IMR-90 (cell line): ENCODE data around the gene DNAJC11. TPM values are rescaled to one million over a fixed set of nuclear protein-coding genes. Genes with fewer than 3 reads are reported as not detected.

Experiments
- ATAC-seq: fragments of 200-7000 bp; cut with Tn5 transposase; 2 replicates; pipeline ENCODE4 v1.9.1; 2020; ENCODE audit warnings: low read depth, mild to moderate bottlenecking, moderate library complexity
- BruUV-seq: library from RNA; stranded (reverse); fragments of 400-500 nt; replicated peaks from 2 replicates; lab custom pipeline; 2021; lab: Mats Ljungman, UMichigan
- CTCF ChIA-PET: fragments of 300-600 bp; formaldehyde crosslinking; extraction: SDS; loops from one replicate; lab custom pipeline; 2021; ENCODE audit warnings: antibody characterized with exemption; lab: Yijun Ruan, JAX
- POLR2A ChIA-PET: fragments of 300-600 bp; sonication (Branson Sonifier 250); formaldehyde crosslinking; loops from one replicate; lab custom pipeline; 2022; ENCODE audit warnings: antibody characterized with exemption; ENCODE audit not compliant: unreplicated experiment; lab: Charles Lee
- DNase-seq: peaks from one replicate; pipeline ENCODE4 v3.0.0; 2013
- H2AFZ ChIP-seq: replicated peaks from 2 replicates; pipeline ENCODE3; 2013; ENCODE audit warnings: low read length, mild to moderate bottlenecking; ENCODE audit not compliant: poor library complexity
- H2AK5ac ChIP-seq: 2 replicates; pipeline ENCODE4 v1.6.1; 2013; ENCODE audit warnings: low read depth, low read length, inconsistent platforms
- H2AK9ac ChIP-seq: replicated peaks from 2 replicates; pipeline ENCODE3; 2013; ENCODE audit warnings: mild to moderate bottlenecking, low read depth, low read length, moderate library complexity; ENCODE audit not compliant: poor library complexity
- H2BK120ac ChIP-seq: 2 replicates; pipeline ENCODE4 v1.6.1; 2013; ENCODE audit warnings: low read depth, low read length, inconsistent platforms
- H2BK15ac ChIP-seq: 3 replicates; pipeline ENCODE4 v1.6.1; 2013; ENCODE audit warnings: low read depth, low read length, inconsistent platforms
- H2BK20ac ChIP-seq: 2 replicates; pipeline ENCODE4 v1.6.1; 2013; ENCODE audit warnings: low read depth, mild to moderate bottlenecking, inconsistent platforms, low read length, moderate library complexity
- H2BK5ac ChIP-seq: 2 replicates; pipeline ENCODE4 v1.6.1; 2013; ENCODE audit warnings: mild to moderate bottlenecking, low read depth, low read length, inconsistent platforms; ENCODE audit not compliant: poor library complexity, severe bottlenecking
- H3K14ac ChIP-seq: replicated peaks from 2 replicates; pipeline ENCODE4 v1.6.1; 2013; ENCODE audit warnings: low read depth, low read length, inconsistent platforms
- H3K18ac ChIP-seq: 2 replicates; pipeline ENCODE4 v1.6.1; 2013; ENCODE audit warnings: low read depth, low read length, control low read depth
- H3K23ac ChIP-seq: 2 replicates; pipeline ENCODE4 v1.6.1; 2013; ENCODE audit warnings: low read depth, low read length, inconsistent platforms
- H3K27ac ChIP-seq: 2 replicates; pipeline ENCODE4 v1.5.1; 2013; ENCODE audit warnings: mild to moderate bottlenecking, control low read depth, low read length; ENCODE audit not compliant: insufficient read depth
- H3K27me3 ChIP-seq: 2 replicates; pipeline ENCODE4 v1.6.1; 2013; ENCODE audit warnings: low read length; ENCODE audit not compliant: control insufficient read depth, insufficient read depth
- H3K36me3 ChIP-seq: 2 replicates; pipeline ENCODE4 v1.6.1; 2013; ENCODE audit warnings: low read length, mixed read lengths; ENCODE audit not compliant: control insufficient read depth, insufficient read depth
- H3K4ac ChIP-seq: 2 replicates; pipeline ENCODE4 v1.6.1; 2013; ENCODE audit warnings: low read depth, low read length, inconsistent platforms
- H3K4me1 ChIP-seq: 2 replicates; pipeline ENCODE4 v1.6.1; 2013; ENCODE audit warnings: low read length, mixed read lengths; ENCODE audit not compliant: control insufficient read depth, insufficient read depth
- H3K4me2 ChIP-seq: 2 replicates; pipeline ENCODE4 v1.6.1; 2013; ENCODE audit warnings: low read depth, mild to moderate bottlenecking, control low read depth, low read length, moderate library complexity
- H3K4me3 ChIP-seq: 2 replicates; pipeline ENCODE4 v1.5.1; 2013; ENCODE audit warnings: low read depth, mild to moderate bottlenecking, control low read depth, low read length, moderate library complexity; ENCODE audit not compliant: insufficient read depth
- H3K56ac ChIP-seq: 2 replicates; pipeline ENCODE4 v1.6.1; 2013; ENCODE audit warnings: low read length, inconsistent platforms; ENCODE audit not compliant: insufficient read depth; ENCODE audit errors: extremely low read depth
- H3K79me1 ChIP-seq, 2 experiments: 2 replicates each; pipeline ENCODE4 v1.6.1; 2013; ENCODE audit warnings: low read length in 2 of 2, inconsistent platforms in 1 of 2, low read depth in 1 of 2
- H3K9ac ChIP-seq: 2 replicates; pipeline ENCODE4 v1.6.1; 2013; ENCODE audit warnings: low read depth, low read length, control low read depth
- H3K9me1 ChIP-seq: 2 replicates; pipeline ENCODE4 v1.6.1; 2013; ENCODE audit warnings: low read length, inconsistent platforms; ENCODE audit not compliant: insufficient read depth
- H3K9me3 ChIP-seq: 2 replicates; pipeline ENCODE4 v1.6.1; 2013; ENCODE audit warnings: low read length; ENCODE audit not compliant: control insufficient read depth, insufficient read depth
- H4K20me1 ChIP-seq: 2 replicates; pipeline ENCODE4 v1.6.1; 2013; ENCODE audit warnings: low read length, inconsistent platforms; ENCODE audit not compliant: insufficient read depth
- H4K5ac ChIP-seq: 2 replicates; pipeline ENCODE4 v1.6.1; 2013; ENCODE audit warnings: mild to moderate bottlenecking, low read depth, low read length, control low read depth
- H4K8ac ChIP-seq, 2 experiments: 2 replicates each; pipeline ENCODE4 v1.6.1; 2013; ENCODE audit warnings: low read depth in 2 of 2, low read length in 2 of 2, control low read depth in 1 of 2, inconsistent platforms in 1 of 2
- H4K91ac ChIP-seq: 2 replicates; pipeline ENCODE4 v1.6.1; 2013; ENCODE audit warnings: low read depth, low read length, inconsistent platforms; ENCODE audit not compliant: insufficient read depth
- CEBPB ChIP-seq: IDR thresholded peaks from 2 replicates; pipeline ENCODE4 v1.6.1; 2012; ENCODE audit warnings: low read depth, low read length, improper control_type of control experiment
- CHD1 ChIP-seq: IDR thresholded peaks from 2 replicates; pipeline ENCODE4 v1.6.1; 2012; ENCODE audit warnings: low read depth, low read length, improper control_type of control experiment
- ELK1 ChIP-seq: fragments of 150-350 bp; IDR thresholded peaks from 2 replicates; pipeline ENCODE4 v1.6.1; 2016; ENCODE audit warnings: low read depth, mild to moderate bottlenecking, low read length, moderate library complexity, borderline replicate concordance
- FOS ChIP-seq: fragments of 150-350 bp; IDR thresholded peaks from 2 replicates; pipeline ENCODE4 v1.6.1; 2016; ENCODE audit warnings: low read depth, low read length
- MAZ ChIP-seq: IDR thresholded peaks from 2 replicates; pipeline ENCODE4 v1.6.1; 2012; ENCODE audit warnings: low read depth, mild to moderate bottlenecking, low read length, improper control_type of control experiment, moderate library complexity, borderline replicate concordance
- NFE2L2 ChIP-seq: fragments of 150-350 bp; IDR thresholded peaks from 2 replicates; pipeline ENCODE4 v1.6.1; 2016; ENCODE audit warnings: low read depth, mild to moderate bottlenecking, low read length
- POLR2A ChIP-seq: IDR thresholded peaks from 2 replicates; pipeline ENCODE4 v1.6.1; 2012; ENCODE audit warnings: mild to moderate bottlenecking, low read depth, low read length
- RAD21 ChIP-seq: IDR thresholded peaks from 2 replicates; pipeline ENCODE4 v1.6.1; 2012; ENCODE audit warnings: low read length, improper control_type of control experiment
- RFX5 ChIP-seq: IDR thresholded peaks from 2 replicates; pipeline ENCODE4 v1.8.0; 2012; ENCODE audit warnings: low read depth, mild to moderate bottlenecking, low read length, moderate library complexity
- WGBS, 2 experiments: methylation state at CpG; one replicate each; pipeline versions ENCODE4 v1.1.5 to v1.1.7; 2013; ENCODE audit warnings: missing lambda C conversion rate in 2 of 2; ENCODE audit not compliant: insufficient read length in 1 of 2; ENCODE audit errors: extremely low coverage in 2 of 2; 5-methylcytosine and 5-hydroxymethylcytosine counted together
- dilution Hi-C: fragments of 300-500 bp; cut with HindIII; formaldehyde crosslinking; loops from one replicate; pipeline ENCODE4 v1.14.3; 2018; ENCODE audit warnings: low sequenced_read_pairs; ENCODE audit not compliant: unreplicated experiment
- in situ Hi-C: fragments of 300-500 bp; cut with MboI; formaldehyde crosslinking; loops from 3 replicates; pipeline ENCODE4 v1.14.3; 2019; ENCODE audit warnings: low sequenced_read_pairs, inconsistent platforms, mixed read lengths
- intact Hi-C: fragments of 100-400 bp; cut with micrococcal nuclease; formaldehyde crosslinking; loops from 2 replicates; pipeline ENCODE4 v1.10.0; 2022
- polyA plus RNA-seq, 3 experiments: library from polyadenylated mRNA; depleted of rRNA; stranded (reverse); fragments of >200 nt; gene quantifications; 2 replicates each; pipeline ENCODE4 v1.2.3, GENCODE V29; 2012; ENCODE audit warnings: low replicate concordance in 1 of 3
- total RNA-seq: library from RNA; depleted of rRNA; stranded (reverse); fragments of >200 nt; gene quantifications from 2 replicates; pipeline ENCODE4 v1.2.3, GENCODE V29; 2012

Gene DNAJC11
- total and polyA plus RNA-seq, 2 of the 4 experiments (the other 2 are of a cell fraction): 38.7 to 48.5 TPM

GRCh38 chr1:6730473-6730872 lies 28.9 kb upstream of the DNAJC11 start:
- Histone ChIP-seq H3K56ac (no peak overlapping the region), H4K5ac (no peak overlapping the region), H2AFZ (no peak overlapping the region), H2BK15ac (no peak overlapping the region), H2BK120ac (no peak overlapping the region), H3K4me3 (no peak overlapping the region), H3K79me1 (no peaks in the 10 kb centered on the region), H3K9me3 (no peaks in the 10 kb centered on the region), H3K9ac (no peak overlapping the region), H3K27ac (no peak overlapping the region), H2BK5ac (no peak overlapping the region), H3K4me1 (no peaks in the 10 kb centered on the region), H3K14ac (no peak overlapping the region), H3K23ac (no peak overlapping the region), H4K91ac (no peak overlapping the region), H2AK9ac (no peak overlapping the region), H3K36me3 (no peaks in the 10 kb centered on the region), H4K8ac (no peak overlapping the region), H2BK20ac (no peak overlapping the region), H3K4ac (no peak overlapping the region), H3K27me3 (peaks cover 3% of the 10 kb centered on the region; the same call in 1 of the 2 replicates), H3K18ac (no peak overlapping the region), H2AK5ac (no peak overlapping the region), H3K4me2 (no peak overlapping the region), H3K9me1 (peaks cover 8% of the 10 kb centered on the region; the same call in 1 of the 2 replicates), H4K20me1 (no peaks in the 10 kb centered on the region)
- dilution Hi-C loops: no loop called here
- intact Hi-C loops: no loop called here
- ATAC-seq: no peak
- CTCF ChIA-PET: no interaction called here
- WGBS, 2 experiments: 40% methylated on average over 3 of the region's 11 CpGs; no CpG with 5 or more reads in 1 of the 2 experiments
- in situ Hi-C loops: no loop called here
- POLR2A ChIA-PET: no interaction called here
- no peak for DNase-seq
- TF ChIP-seq FOS (no peak), CEBPB (no peak), ELK1 (no peak), POLR2A (no peak), RFX5 (no peak), NFE2L2 (no peak), MAZ (no peak), CHD1 (no peak), RAD21 (no peak)
- BruUV-seq: no TSS peak
